Activated gamma-delta T cell treated with anti-CD3 and anti-CD28 coated beads, Interleukin-2, amount 50 U/mL, for 16 hours (primary cell): ENCODE data around the gene SPNS3.

ENCODE experiments used
- DNase-seq: peaks from one replicate; pipeline ENCODE4 v3.0.0-alpha.2; 2020; ENCODE audit warnings: low read depth

The SPNS3 gene

GRCh38 chr17:4530799-4531730, 97.3 kb downstream of the SPNS3 start:
- DNase-seq, result no peak

- no peak for DNase-seq
Measured at GRCh38 chr17:4531988-4532736, 98.4 kb downstream of the SPNS3 start.

GRCh38 chr17:4532860-4533522, 99.3 kb downstream of the SPNS3 start:
- DNase-seq, result no peak

- DNase-seq, result no peak
Measured at GRCh38 chr17:4533523-4534504, 100.1 kb downstream of the SPNS3 start.

GRCh38 chr17:4534515-4534914, 100.8 kb downstream of the SPNS3 start:
- no peak for DNase-seq

GRCh38 chr17:4534928-4535666, 101.4 kb downstream of the SPNS3 start:
- DNase-seq, result no peak

GRCh38 chr17:4535667-4536258, 102.0 kb downstream of the SPNS3 start:
- no peak for DNase-seq

GRCh38 chr17:4536259-4536741, 102.6 kb downstream of the SPNS3 start:
- no peak for DNase-seq

- DNase-seq, result no peak
Measured at GRCh38 chr17:4536742-4537411, 103.1 kb downstream of the SPNS3 start.
